ENCODE data around the gene SNAP47.
A peak's percentile ranks its signal among the peaks of the same experiment; 100 is the strongest.

SNAP47 gene

GRCh38 chr1:227769047-227769935 lies 34.1 kb downstream of the SNAP47 start:
- DNase-seq (ENCODE audit: low read depth), result no peak

- DNase-seq (ENCODE audit: low read depth), result no peak
Measured at GRCh38 chr1:227769936-227770494, 34.8 kb downstream of the SNAP47 start.

GRCh38 chr1:227770812-227771211 lies 35.6 kb downstream of the SNAP47 start:
- DNase-seq (ENCODE audit: low read depth), result no peak

- DNase-seq (ENCODE audit: low read depth), result no peak
Measured at GRCh38 chr1:227771326-227771725, 36.1 kb downstream of the SNAP47 start.

- DNase-seq (ENCODE audit: low read depth), result no peak
Measured at GRCh38 chr1:227771771-227772170, 36.5 kb downstream of the SNAP47 start.

- DNase-seq (ENCODE audit: low read depth), result no peak
Measured at GRCh38 chr1:227773558-227773957, 38.3 kb downstream of the SNAP47 start.

- no peak for DNase-seq (ENCODE audit: low read depth)
Measured at GRCh38 chr1:227774051-227774731, 39.0 kb downstream of the SNAP47 start.

- DNase-seq (ENCODE audit: low read depth), result peak; percentile 30
Measured at GRCh38 chr1:227774821-227775661, 39.8 kb downstream of the SNAP47 start.

- no peak for DNase-seq (ENCODE audit: low read depth)
Measured at GRCh38 chr1:227775841-227776240, 40.6 kb downstream of the SNAP47 start.

- DNase-seq (ENCODE audit: low read depth), result peak; percentile 16
Measured at GRCh38 chr1:227776331-227776771, 41.1 kb downstream of the SNAP47 start.

- DNase-seq (ENCODE audit: low read depth), result no peak
Measured at GRCh38 chr1:227777156-227777555, 41.9 kb downstream of the SNAP47 start.

- no peak for DNase-seq (ENCODE audit: low read depth)
Measured at GRCh38 chr1:227777646-227778045, 42.4 kb downstream of the SNAP47 start.

- DNase-seq (ENCODE audit: low read depth), result no peak
Measured at GRCh38 chr1:227778401-227778947, 43.2 kb downstream of the SNAP47 start.

GRCh38 chr1:227779021-227779441 lies 43.8 kb downstream of the SNAP47 start:
- DNase-seq (ENCODE audit: low read depth), result no peak

GRCh38 chr1:227779685-227780084 lies 44.5 kb downstream of the SNAP47 start:
- DNase-seq (ENCODE audit: low read depth), result no peak

- DNase-seq (ENCODE audit: low read depth), result no peak
Measured at GRCh38 chr1:227780101-227781044, 45.1 kb downstream of the SNAP47 start.

- DNase-seq (ENCODE audit: low read depth), result no peak
Measured at GRCh38 chr1:227781314-227781930, 46.2 kb downstream of the SNAP47 start.

GRCh38 chr1:227782226-227782625 lies 47.0 kb downstream of the SNAP47 start:
- no peak for DNase-seq (ENCODE audit: low read depth)

- DNase-seq (ENCODE audit: low read depth), result no peak
Measured at GRCh38 chr1:227785094-227785804, 50.0 kb downstream of the SNAP47 start.
